ENCODE data around the gene TRIM25. TPM values are rescaled to one million over a fixed set of nuclear protein-coding genes. Genes with fewer than 3 reads are reported as not detected.

TRIM25 gene
- total and polyA plus RNA-seq, 2 experiments from 2014 or later, result 7.3 to 13.8 TPM

DNA sequence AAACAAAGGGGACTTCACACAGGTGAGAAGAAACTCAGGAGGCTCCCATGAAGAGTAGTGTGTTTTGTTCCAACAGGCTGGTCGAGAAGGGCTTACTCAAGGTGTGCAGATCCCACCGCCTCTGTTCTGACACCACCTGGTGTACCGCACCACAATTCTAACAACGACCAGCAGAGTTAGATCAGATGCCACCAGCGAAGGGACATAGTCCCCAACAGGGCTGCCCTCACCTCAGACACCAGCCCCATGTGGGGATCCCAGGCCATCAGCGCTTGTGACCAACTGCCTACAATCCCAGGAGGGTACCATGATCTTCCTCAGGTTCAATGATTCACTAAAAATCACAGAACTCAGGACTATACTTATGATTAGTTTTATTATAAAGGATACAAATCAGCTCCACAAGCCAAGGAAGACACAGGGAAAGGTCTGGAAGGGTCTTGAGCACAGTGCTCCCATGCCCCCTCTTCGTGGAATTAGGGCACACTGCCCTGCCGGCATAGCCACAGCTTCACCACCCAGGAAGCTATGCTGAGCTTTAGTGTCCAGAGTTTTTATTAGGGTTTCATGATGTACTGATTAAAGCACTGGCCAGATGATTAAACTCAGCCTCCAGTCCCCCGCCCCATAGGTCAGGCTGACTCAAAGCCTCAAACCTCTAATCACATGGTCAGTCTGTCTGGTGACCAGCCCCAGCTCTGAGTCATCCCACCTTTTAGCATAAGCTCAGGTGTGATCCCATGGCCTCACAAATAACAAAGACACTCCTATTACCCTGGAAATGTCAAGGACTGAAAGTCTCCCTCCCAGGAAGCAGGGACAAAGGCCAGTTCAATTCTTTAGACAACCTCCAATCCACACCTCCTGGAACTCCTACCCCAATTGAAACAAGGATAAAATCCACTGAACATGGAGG lies 26.0 kb downstream of the TRIM25 start:
- H3K4me3 ChIP-seq, result no peak overlapping the region
- H3K27ac ChIP-seq, result no peak overlapping the region
- no peaks in the 10 kb centered on the region for H3K36me3 ChIP-seq
- H3K4me1 ChIP-seq (ENCODE audit: low read depth), result no peaks in the 10 kb centered on the region
- TF ChIP-seq, protein P1, sequence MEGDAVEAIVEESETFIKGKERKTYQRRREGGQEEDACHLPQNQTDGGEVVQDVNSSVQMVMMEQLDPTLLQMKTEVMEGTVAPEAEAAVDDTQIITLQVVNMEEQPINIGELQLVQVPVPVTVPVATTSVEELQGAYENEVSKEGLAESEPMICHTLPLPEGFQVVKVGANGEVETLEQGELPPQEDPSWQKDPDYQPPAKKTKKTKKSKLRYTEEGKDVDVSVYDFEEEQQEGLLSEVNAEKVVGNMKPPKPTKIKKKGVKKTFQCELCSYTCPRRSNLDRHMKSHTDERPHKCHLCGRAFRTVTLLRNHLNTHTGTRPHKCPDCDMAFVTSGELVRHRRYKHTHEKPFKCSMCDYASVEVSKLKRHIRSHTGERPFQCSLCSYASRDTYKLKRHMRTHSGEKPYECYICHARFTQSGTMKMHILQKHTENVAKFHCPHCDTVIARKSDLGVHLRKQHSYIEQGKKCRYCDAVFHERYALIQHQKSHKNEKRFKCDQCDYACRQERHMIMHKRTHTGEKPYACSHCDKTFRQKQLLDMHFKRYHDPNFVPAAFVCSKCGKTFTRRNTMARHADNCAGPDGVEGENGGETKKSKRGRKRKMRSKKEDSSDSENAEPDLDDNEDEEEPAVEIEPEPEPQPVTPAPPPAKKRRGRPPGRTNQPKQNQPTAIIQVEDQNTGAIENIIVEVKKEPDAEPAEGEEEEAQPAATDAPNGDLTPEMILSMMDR (IDR thresholded peaks at IDR 0.05; ENCODE audit: low read depth, low read length), result no peak
- no peaks in the 10 kb centered on the region for H3K27me3 ChIP-seq
- H3K9me3 ChIP-seq (ENCODE audit: low read depth), result no peaks in the 10 kb centered on the region
- no peak for DNase-seq (ENCODE audit: low read depth in 1 of 2, low spot score in 1 of 2)

DNA sequence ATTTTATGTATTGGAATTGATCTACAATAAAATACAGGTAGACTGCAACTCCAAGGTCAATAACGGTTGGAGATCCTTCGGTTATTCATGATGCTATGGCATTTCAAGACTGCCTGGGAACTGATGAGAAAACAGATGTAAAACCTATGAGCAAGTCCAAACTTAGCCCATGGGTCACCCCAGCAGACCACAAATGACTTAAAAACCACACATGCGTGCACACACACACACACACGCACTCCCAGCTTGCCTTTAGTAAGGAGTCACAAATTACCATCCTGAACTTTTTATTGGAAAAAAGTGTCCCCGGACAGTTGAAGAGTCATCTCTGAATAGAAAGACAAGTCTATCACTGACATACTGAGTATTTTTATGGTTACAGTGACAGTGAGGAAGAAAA lies 26.7 kb downstream of the TRIM25 start:
- Histone ChIP-seq H3K36me3 (no peaks in the 10 kb centered on the region), H3K27me3 (no peaks in the 10 kb centered on the region), H3K9me3 (ENCODE audit: low read depth) (no peaks in the 10 kb centered on the region), H3K4me3 (no peak overlapping the region), H3K27ac (no peak overlapping the region), H3K4me1 (ENCODE audit: low read depth) (no peaks in the 10 kb centered on the region)
- DNase-seq (ENCODE audit: low read depth in 1 of 2, low spot score in 1 of 2), result no peak
- TF ChIP-seq, protein P1 (IDR thresholded peaks at IDR 0.05; ENCODE audit: low read depth, low read length), result no peak

DNA sequence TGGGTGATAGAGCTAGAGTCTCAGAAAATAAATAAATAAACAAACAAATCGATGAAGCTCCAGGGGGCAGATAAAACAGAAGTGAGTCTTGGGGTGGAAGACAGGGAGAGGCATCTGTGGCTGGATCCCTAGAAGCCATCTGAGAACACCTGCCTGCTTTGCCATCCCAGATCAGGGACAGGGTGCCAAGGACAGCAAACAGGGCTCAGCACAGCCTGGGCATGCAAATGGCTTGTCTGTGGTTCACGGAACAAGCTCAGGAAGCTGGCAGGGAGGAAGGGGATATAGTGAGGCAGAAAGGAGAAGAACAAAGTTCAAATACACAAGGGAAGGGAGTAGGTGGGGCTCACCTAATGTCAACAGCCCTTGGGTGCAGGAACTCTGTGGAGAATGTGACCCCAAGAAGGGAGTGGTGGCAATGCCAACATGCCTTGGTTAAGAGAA lies 27.5 kb downstream of the TRIM25 start:
- H3K36me3 ChIP-seq, result no peaks in the 10 kb centered on the region
- no peak overlapping the region for H3K27ac ChIP-seq
- no peak for DNase-seq (ENCODE audit: low read depth in 1 of 2, low spot score in 1 of 2)
- no peaks in the 10 kb centered on the region for H3K9me3 ChIP-seq (ENCODE audit: low read depth)
- no peaks in the 10 kb centered on the region for H3K27me3 ChIP-seq
- no peaks in the 10 kb centered on the region for H3K4me1 ChIP-seq (ENCODE audit: low read depth)
- no peak overlapping the region for H3K4me3 ChIP-seq
- TF ChIP-seq, protein P1 (IDR thresholded peaks at IDR 0.05; ENCODE audit: low read depth, low read length), result no peak

DNA sequence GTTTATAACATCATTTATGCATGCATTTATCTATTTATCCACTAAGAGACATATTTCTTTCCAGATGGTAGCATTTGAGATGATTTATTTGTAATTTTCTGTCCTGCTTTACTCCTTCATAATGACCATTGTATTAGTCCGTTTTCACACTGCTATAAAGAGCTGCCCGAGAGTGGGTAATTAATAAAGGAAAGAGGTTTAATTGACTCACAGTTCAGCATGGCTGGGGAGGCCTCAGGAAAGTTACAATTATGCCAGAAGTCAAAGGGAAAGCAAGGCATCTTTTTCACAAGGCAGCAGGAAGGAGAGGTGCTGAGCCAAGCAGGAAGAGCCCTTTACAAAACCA lies 28.6 kb downstream of the TRIM25 start:
- no peaks in the 10 kb centered on the region for H3K4me1 ChIP-seq (ENCODE audit: low read depth)
- no peak for DNase-seq (ENCODE audit: low read depth in 1 of 2, low spot score in 1 of 2)

DNA sequence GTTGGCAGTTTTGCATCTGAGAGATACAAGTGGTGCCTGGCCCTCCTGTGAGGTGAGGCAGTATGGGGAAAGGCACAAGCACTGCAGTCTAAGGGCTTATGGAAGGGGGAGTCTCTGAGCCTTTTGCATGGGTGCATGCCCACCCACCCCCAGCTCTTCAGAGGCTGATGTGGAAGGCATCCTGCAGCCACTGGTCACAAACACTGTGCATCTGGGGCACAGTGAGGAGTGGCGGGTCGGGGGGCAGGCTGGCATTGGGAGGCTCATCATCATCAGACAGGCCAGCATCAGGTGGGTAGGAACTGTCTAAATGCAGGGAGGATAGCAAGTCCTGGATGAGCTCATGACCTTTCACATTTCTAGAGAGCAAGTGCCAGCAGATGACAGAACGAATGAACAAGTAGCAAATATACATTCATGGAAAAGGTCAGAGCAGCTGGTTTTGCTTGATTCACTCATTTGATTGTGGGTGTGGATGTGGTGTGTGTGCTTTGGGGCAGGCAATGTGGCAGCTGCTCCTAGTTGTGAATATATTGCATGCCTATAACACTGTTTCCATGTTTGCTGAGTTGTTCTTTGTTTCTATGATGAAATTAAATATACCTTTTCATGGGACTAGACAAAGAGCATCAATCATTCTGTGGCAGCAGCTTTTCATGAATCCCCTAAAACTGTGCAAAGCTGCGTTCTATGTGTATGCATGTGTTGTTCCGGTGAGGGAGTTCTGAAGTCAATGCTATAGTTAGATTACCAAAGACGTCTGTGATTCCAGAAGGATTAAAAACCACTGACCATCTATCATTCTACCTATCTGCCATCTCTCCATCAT lies 29.2 kb downstream of the TRIM25 start:
- Histone ChIP-seq H3K27ac (no peak overlapping the region), H3K9me3 (ENCODE audit: low read depth) (no peaks in the 10 kb centered on the region), H3K4me1 (ENCODE audit: low read depth) (no peaks in the 10 kb centered on the region), H3K4me3 (no peak overlapping the region), H3K36me3 (no peaks in the 10 kb centered on the region), H3K27me3 (no peaks in the 10 kb centered on the region)
- DNase-seq (ENCODE audit: low read depth in 1 of 2, low spot score in 1 of 2), result no peak
- TF ChIP-seq, protein P1 (IDR thresholded peaks at IDR 0.05; ENCODE audit: low read depth, low read length), result no peak

More for the DNA sequence above, 28.6 kb downstream of the TRIM25 start:
- H3K27me3 ChIP-seq, result no peaks in the 10 kb centered on the region
- H3K9me3 ChIP-seq (ENCODE audit: low read depth), result no peaks in the 10 kb centered on the region
- TF ChIP-seq, protein P1 (IDR thresholded peaks at IDR 0.05; ENCODE audit: low read depth, low read length), result no peak
- H3K36me3 ChIP-seq, result no peaks in the 10 kb centered on the region
- no peak overlapping the region for H3K27ac ChIP-seq
- no peak overlapping the region for H3K4me3 ChIP-seq
